IMR-90 (cell line): ENCODE results near the gene MIEF2. TPM values are rescaled to one million over a fixed set of nuclear protein-coding genes. Genes with fewer than 3 reads are reported as not detected.

Source experiments
- ATAC-seq: fragments of 200-7000 bp; cut with Tn5 transposase; 2 replicates; pipeline ENCODE4 v1.9.1; 2020; ENCODE audit warnings: low read depth, mild to moderate bottlenecking, moderate library complexity
- BruUV-seq: library from RNA; stranded (reverse); fragments of 400-500 nt; replicated peaks from 2 replicates; lab custom pipeline; 2021; lab: Mats Ljungman, UMichigan
- CTCF ChIA-PET: fragments of 300-600 bp; formaldehyde crosslinking; extraction: SDS; loops from one replicate; lab custom pipeline; 2021; ENCODE audit warnings: antibody characterized with exemption; lab: Yijun Ruan, JAX
- POLR2A ChIA-PET: fragments of 300-600 bp; sonication (Branson Sonifier 250); formaldehyde crosslinking; loops from one replicate; lab custom pipeline; 2022; ENCODE audit warnings: antibody characterized with exemption; ENCODE audit not compliant: unreplicated experiment; lab: Charles Lee
- DNase-seq: peaks from one replicate; pipeline ENCODE4 v3.0.0; 2013
- H2AFZ ChIP-seq: replicated peaks from 2 replicates; pipeline ENCODE3; 2013; ENCODE audit warnings: low read length, mild to moderate bottlenecking; ENCODE audit not compliant: poor library complexity
- H2AK5ac ChIP-seq: 2 replicates; pipeline ENCODE4 v1.6.1; 2013; ENCODE audit warnings: low read depth, low read length, inconsistent platforms
- H2AK9ac ChIP-seq: replicated peaks from 2 replicates; pipeline ENCODE3; 2013; ENCODE audit warnings: mild to moderate bottlenecking, low read depth, low read length, moderate library complexity; ENCODE audit not compliant: poor library complexity
- H2BK120ac ChIP-seq: 2 replicates; pipeline ENCODE4 v1.6.1; 2013; ENCODE audit warnings: low read depth, low read length, inconsistent platforms
- H2BK15ac ChIP-seq: 3 replicates; pipeline ENCODE4 v1.6.1; 2013; ENCODE audit warnings: low read depth, low read length, inconsistent platforms
- H2BK20ac ChIP-seq: 2 replicates; pipeline ENCODE4 v1.6.1; 2013; ENCODE audit warnings: low read depth, mild to moderate bottlenecking, inconsistent platforms, low read length, moderate library complexity
- H2BK5ac ChIP-seq: 2 replicates; pipeline ENCODE4 v1.6.1; 2013; ENCODE audit warnings: mild to moderate bottlenecking, low read depth, low read length, inconsistent platforms; ENCODE audit not compliant: poor library complexity, severe bottlenecking
- H3K14ac ChIP-seq: replicated peaks from 2 replicates; pipeline ENCODE4 v1.6.1; 2013; ENCODE audit warnings: low read depth, low read length, inconsistent platforms
- H3K18ac ChIP-seq: 2 replicates; pipeline ENCODE4 v1.6.1; 2013; ENCODE audit warnings: low read depth, low read length, control low read depth
- H3K23ac ChIP-seq: 2 replicates; pipeline ENCODE4 v1.6.1; 2013; ENCODE audit warnings: low read depth, low read length, inconsistent platforms
- H3K27ac ChIP-seq: 2 replicates; pipeline ENCODE4 v1.5.1; 2013; ENCODE audit warnings: mild to moderate bottlenecking, control low read depth, low read length; ENCODE audit not compliant: insufficient read depth
- H3K27me3 ChIP-seq: 2 replicates; pipeline ENCODE4 v1.6.1; 2013; ENCODE audit warnings: low read length; ENCODE audit not compliant: control insufficient read depth, insufficient read depth
- H3K36me3 ChIP-seq: 2 replicates; pipeline ENCODE4 v1.6.1; 2013; ENCODE audit warnings: low read length, mixed read lengths; ENCODE audit not compliant: control insufficient read depth, insufficient read depth
- H3K4ac ChIP-seq: 2 replicates; pipeline ENCODE4 v1.6.1; 2013; ENCODE audit warnings: low read depth, low read length, inconsistent platforms
- H3K4me1 ChIP-seq: 2 replicates; pipeline ENCODE4 v1.6.1; 2013; ENCODE audit warnings: low read length, mixed read lengths; ENCODE audit not compliant: control insufficient read depth, insufficient read depth
- H3K4me2 ChIP-seq: 2 replicates; pipeline ENCODE4 v1.6.1; 2013; ENCODE audit warnings: low read depth, mild to moderate bottlenecking, control low read depth, low read length, moderate library complexity
- H3K4me3 ChIP-seq: 2 replicates; pipeline ENCODE4 v1.5.1; 2013; ENCODE audit warnings: low read depth, mild to moderate bottlenecking, control low read depth, low read length, moderate library complexity; ENCODE audit not compliant: insufficient read depth
- H3K56ac ChIP-seq: 2 replicates; pipeline ENCODE4 v1.6.1; 2013; ENCODE audit warnings: low read length, inconsistent platforms; ENCODE audit not compliant: insufficient read depth; ENCODE audit errors: extremely low read depth
- H3K79me1 ChIP-seq, 2 experiments: 2 replicates each; pipeline ENCODE4 v1.6.1; 2013; ENCODE audit warnings: low read length in 2 of 2, inconsistent platforms in 1 of 2, low read depth in 1 of 2
- H3K9ac ChIP-seq: 2 replicates; pipeline ENCODE4 v1.6.1; 2013; ENCODE audit warnings: low read depth, low read length, control low read depth
- H3K9me1 ChIP-seq: 2 replicates; pipeline ENCODE4 v1.6.1; 2013; ENCODE audit warnings: low read length, inconsistent platforms; ENCODE audit not compliant: insufficient read depth
- H3K9me3 ChIP-seq: 2 replicates; pipeline ENCODE4 v1.6.1; 2013; ENCODE audit warnings: low read length; ENCODE audit not compliant: control insufficient read depth, insufficient read depth
- H4K20me1 ChIP-seq: 2 replicates; pipeline ENCODE4 v1.6.1; 2013; ENCODE audit warnings: low read length, inconsistent platforms; ENCODE audit not compliant: insufficient read depth
- H4K5ac ChIP-seq: 2 replicates; pipeline ENCODE4 v1.6.1; 2013; ENCODE audit warnings: mild to moderate bottlenecking, low read depth, low read length, control low read depth
- H4K8ac ChIP-seq, 2 experiments: 2 replicates each; pipeline ENCODE4 v1.6.1; 2013; ENCODE audit warnings: low read depth in 2 of 2, low read length in 2 of 2, control low read depth in 1 of 2, inconsistent platforms in 1 of 2
- H4K91ac ChIP-seq: 2 replicates; pipeline ENCODE4 v1.6.1; 2013; ENCODE audit warnings: low read depth, low read length, inconsistent platforms; ENCODE audit not compliant: insufficient read depth
- BHLHE40 ChIP-seq: fragments of 150-350 bp; IDR thresholded peaks from 2 replicates; pipeline ENCODE4 v1.6.1; 2016; ENCODE audit warnings: mild to moderate bottlenecking, low read depth, low read length
- CEBPB ChIP-seq: IDR thresholded peaks from 2 replicates; pipeline ENCODE4 v1.6.1; 2012; ENCODE audit warnings: low read depth, low read length, improper control_type of control experiment
- CHD1 ChIP-seq: IDR thresholded peaks from 2 replicates; pipeline ENCODE4 v1.6.1; 2012; ENCODE audit warnings: low read depth, low read length, improper control_type of control experiment
- MAZ ChIP-seq: IDR thresholded peaks from 2 replicates; pipeline ENCODE4 v1.6.1; 2012; ENCODE audit warnings: low read depth, mild to moderate bottlenecking, low read length, improper control_type of control experiment, moderate library complexity, borderline replicate concordance
- RCOR1 ChIP-seq: IDR thresholded peaks from 2 replicates; pipeline ENCODE4 v1.6.1; 2012; ENCODE audit warnings: mild to moderate bottlenecking, low read length, improper control_type of control experiment; ENCODE audit not compliant: insufficient replicate concordance
- RFX5 ChIP-seq: IDR thresholded peaks from 2 replicates; pipeline ENCODE4 v1.8.0; 2012; ENCODE audit warnings: low read depth, mild to moderate bottlenecking, low read length, moderate library complexity
- SMC3 ChIP-seq: fragments of 150-350 bp; IDR thresholded peaks from 2 replicates; pipeline ENCODE4 v1.6.1; 2016; ENCODE audit warnings: low read depth, mild to moderate bottlenecking, antibody characterized with exemption, low read length, moderate library complexity
- WGBS, 2 experiments: methylation state at CpG; one replicate each; pipeline versions ENCODE4 v1.1.5 to v1.1.7; 2013; ENCODE audit warnings: missing lambda C conversion rate in 2 of 2; ENCODE audit not compliant: insufficient read length in 1 of 2; ENCODE audit errors: extremely low coverage in 2 of 2; 5-methylcytosine and 5-hydroxymethylcytosine counted together
- dilution Hi-C: fragments of 300-500 bp; cut with HindIII; formaldehyde crosslinking; loops from one replicate; pipeline ENCODE4 v1.14.3; 2018; ENCODE audit warnings: low sequenced_read_pairs; ENCODE audit not compliant: unreplicated experiment
- in situ Hi-C: fragments of 300-500 bp; cut with MboI; formaldehyde crosslinking; loops from 3 replicates; pipeline ENCODE4 v1.14.3; 2019; ENCODE audit warnings: low sequenced_read_pairs, inconsistent platforms, mixed read lengths
- intact Hi-C: fragments of 100-400 bp; cut with micrococcal nuclease; formaldehyde crosslinking; loops from 2 replicates; pipeline ENCODE4 v1.10.0; 2022
- polyA plus RNA-seq, 3 experiments: library from polyadenylated mRNA; depleted of rRNA; stranded (reverse); fragments of >200 nt; gene quantifications; 2 replicates each; pipeline ENCODE4 v1.2.3, GENCODE V29; 2012; ENCODE audit warnings: low replicate concordance in 1 of 3
- total RNA-seq: library from RNA; depleted of rRNA; stranded (reverse); fragments of >200 nt; gene quantifications from 2 replicates; pipeline ENCODE4 v1.2.3, GENCODE V29; 2012
- TF ChIP-seq, protein P1 (sequence below): fragments of 150-350 bp; IDR thresholded peaks from 2 replicates; pipeline ENCODE4 v1.6.1; 2016; ENCODE audit warnings: low read depth, mild to moderate bottlenecking, low read length, moderate library complexity, borderline replicate concordance

MIEF2 gene
- total and polyA plus RNA-seq, 2 of the 4 experiments (the other 2 are of a cell fraction) = 9.1 to 26.6 TPM

DNA sequence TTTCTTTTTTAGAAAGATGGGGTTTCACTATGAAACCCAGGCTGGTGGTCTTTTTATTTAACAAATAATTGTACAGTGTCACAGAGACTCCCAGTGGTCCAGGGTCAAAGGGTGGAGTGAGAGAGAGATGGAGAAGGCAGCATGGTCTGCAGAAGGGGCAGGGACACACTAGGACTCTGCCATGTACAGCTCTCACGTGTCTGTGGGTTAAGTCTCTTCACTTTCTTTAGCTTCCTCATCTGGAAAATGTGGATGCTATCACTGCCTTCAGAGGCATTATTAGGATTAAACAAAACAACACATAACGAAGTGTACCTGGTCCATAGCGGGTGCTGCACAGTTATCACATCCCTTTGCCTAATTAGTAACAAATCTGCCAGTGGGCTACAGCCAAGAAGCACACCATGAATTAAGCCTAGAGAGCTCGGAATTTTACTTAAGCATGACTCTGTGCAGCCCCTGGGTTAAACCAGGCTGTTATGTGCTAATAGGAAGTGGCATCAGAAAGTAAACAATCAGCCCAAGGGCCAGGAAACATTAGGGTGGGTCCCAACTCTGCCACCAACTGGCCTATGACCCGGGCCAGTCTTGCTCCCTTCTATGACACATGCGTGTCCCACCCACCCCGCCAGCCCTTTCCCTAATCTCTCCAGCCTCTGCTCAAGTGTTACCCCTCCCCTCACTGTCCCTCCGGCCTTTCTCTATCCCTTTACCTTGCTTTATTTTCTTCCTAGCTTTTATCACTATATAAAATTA, 40.4 kb downstream of the MIEF2 start:
- no peak overlapping the region for H2AK9ac ChIP-seq
- H3K9me1 ChIP-seq = no peaks in the 10 kb centered on the region
- no peak overlapping the region for H3K9ac ChIP-seq
- H3K4me2 ChIP-seq = no peak overlapping the region
- H3K4ac ChIP-seq = no peak overlapping the region
- no peaks in the 10 kb centered on the region for H3K27me3 ChIP-seq
- H4K8ac ChIP-seq = no peak overlapping the region
- DNase-seq (no peak), ATAC-seq (no peak)
- 95% methylated on average over 4 of the region's 8 CpGs; no CpG with 5 or more reads in 1 of the 2 experiments for WGBS, 2 experiments
- no peak overlapping the region for H3K4me3 ChIP-seq
- H3K23ac ChIP-seq = no peak overlapping the region
- no peak overlapping the region for H2BK120ac ChIP-seq
- no peak overlapping the region for H3K18ac ChIP-seq
- peaks cover 55% of the 10 kb centered on the region for H3K36me3 ChIP-seq
- no peak overlapping the region for H3K14ac ChIP-seq
- H2AFZ ChIP-seq = no peak overlapping the region
- H4K91ac ChIP-seq = no peak overlapping the region
- H2BK5ac ChIP-seq = no peak overlapping the region
- no peaks in the 10 kb centered on the region for H4K20me1 ChIP-seq
- H2BK15ac ChIP-seq = no peak overlapping the region
- dilution Hi-C loops = no loop called here
- H3K79me1 ChIP-seq = peaks cover 5 to 6% of the 10 kb centered on the region in 2 experiments; a peak in 3 of 4 replicates
- intact Hi-C loops = no loop called here
- POLR2A ChIA-PET = no interaction called here
- no peaks in the 10 kb centered on the region for H3K9me3 ChIP-seq
- no peaks in the 10 kb centered on the region for H3K4me1 ChIP-seq
- no peak overlapping the region for H2BK20ac ChIP-seq
- in situ Hi-C loops = no loop called here
- TF ChIP-seq RFX5 = no peak
- no peak for TF ChIP-seq MAZ
- TF ChIP-seq, protein P1, sequence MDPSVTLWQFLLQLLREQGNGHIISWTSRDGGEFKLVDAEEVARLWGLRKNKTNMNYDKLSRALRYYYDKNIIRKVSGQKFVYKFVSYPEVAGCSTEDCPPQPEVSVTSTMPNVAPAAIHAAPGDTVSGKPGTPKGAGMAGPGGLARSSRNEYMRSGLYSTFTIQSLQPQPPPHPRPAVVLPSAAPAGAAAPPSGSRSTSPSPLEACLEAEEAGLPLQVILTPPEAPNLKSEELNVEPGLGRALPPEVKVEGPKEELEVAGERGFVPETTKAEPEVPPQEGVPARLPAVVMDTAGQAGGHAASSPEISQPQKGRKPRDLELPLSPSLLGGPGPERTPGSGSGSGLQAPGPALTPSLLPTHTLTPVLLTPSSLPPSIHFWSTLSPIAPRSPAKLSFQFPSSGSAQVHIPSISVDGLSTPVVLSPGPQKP = no peak
- no peak for TF ChIP-seq SMC3
- TF ChIP-seq CHD1 = no peak
- no peak for TF ChIP-seq BHLHE40
- TF ChIP-seq RCOR1 = no peak
- no peak for TF ChIP-seq CEBPB
- BruUV-seq = no TSS peak
- no peak overlapping the region for H3K27ac ChIP-seq
- H2AK5ac ChIP-seq = no peak overlapping the region
- no peak overlapping the region for H4K5ac ChIP-seq
- CTCF ChIA-PET = no interaction called here
- H3K56ac ChIP-seq = no peak overlapping the region
